GM12801 (cell line): Measurements from ENCODE around the gene ZFYVE19.

Experiments
- CTCF ChIP-seq: IDR thresholded peaks from one replicate; pipeline ENCODE4 v1.5.1; 2011; ENCODE audit warnings: control low read depth; ENCODE audit not compliant: insufficient read length; ENCODE audit errors: extremely low read depth

ZFYVE19 gene

GRCh38 chr15:40855706-40856234 lies 48.9 kb downstream of the ZFYVE19 start:
- TF ChIP-seq CTCF, result no peak

- no peak for TF ChIP-seq CTCF
Observed at GRCh38 chr15:40856746-40857145, 49.9 kb downstream of the ZFYVE19 start.

GRCh38 chr15:40857601-40858341 lies 50.9 kb downstream of the ZFYVE19 start:
- peak; percentile 68 for TF ChIP-seq CTCF

- TF ChIP-seq CTCF, result no peak
Observed at GRCh38 chr15:40858706-40859105, 51.8 kb downstream of the ZFYVE19 start.

GRCh38 chr15:40859206-40859851 lies 52.4 kb downstream of the ZFYVE19 start:
- TF ChIP-seq CTCF, result peak; percentile 74

GRCh38 chr15:40863660-40864270 lies 56.9 kb downstream of the ZFYVE19 start:
- TF ChIP-seq CTCF, result no peak
